H9 (cell line): ENCODE data around the gene SLC16A3. TPM values are rescaled to one million over a fixed set of nuclear protein-coding genes. Genes with fewer than 3 reads are reported as not detected.

Experiments used
- DNase-seq: peaks from one replicate; pipeline ENCODE4 v3.0.0-alpha.2; 2017
- H2AFZ ChIP-seq: one replicate; pipeline ENCODE4 v1.6.1; 2013; ENCODE audit warnings: mild to moderate bottlenecking, low read length, control low read depth, moderate library complexity
- H2AK5ac ChIP-seq: 2 replicates; pipeline ENCODE4 v1.6.1; 2013; ENCODE audit warnings: low read length, control low read depth, mixed read lengths; ENCODE audit not compliant: insufficient read length
- H2BK120ac ChIP-seq: one replicate; pipeline ENCODE4 v1.6.1; 2013; ENCODE audit warnings: low read depth, mild to moderate bottlenecking, low read length, control low read depth, inconsistent platforms; ENCODE audit not compliant: poor library complexity, severe bottlenecking
- H2BK12ac ChIP-seq: 2 replicates; pipeline ENCODE4 v1.6.1; 2013; ENCODE audit warnings: low read length, control low read depth, mixed read lengths, low read depth; ENCODE audit not compliant: insufficient read length
- H2BK15ac ChIP-seq: 2 replicates; pipeline ENCODE4 v1.6.1; 2013; ENCODE audit warnings: low read depth, low read length, control low read depth
- H2BK20ac ChIP-seq: one replicate; pipeline ENCODE4 v1.6.1; 2013; ENCODE audit warnings: low read depth, mild to moderate bottlenecking, low read length, control low read depth, inconsistent platforms; ENCODE audit not compliant: poor library complexity, severe bottlenecking
- H2BK5ac ChIP-seq: 2 replicates; pipeline ENCODE4 v1.6.1; 2013; ENCODE audit warnings: low read length, control low read depth, mixed read lengths; ENCODE audit not compliant: insufficient read length
- H3K14ac ChIP-seq: 2 replicates; pipeline ENCODE4 v1.6.1; 2013; ENCODE audit warnings: low read length, control low read depth; ENCODE audit not compliant: insufficient read depth
- H3K18ac ChIP-seq: 2 replicates; pipeline ENCODE4 v1.6.1; 2013; ENCODE audit warnings: low read depth, mild to moderate bottlenecking, mixed read lengths, low read length, control low read depth; ENCODE audit not compliant: insufficient read length
- H3K23ac ChIP-seq: 2 replicates; pipeline ENCODE4 v1.6.1; 2013; ENCODE audit warnings: low read length, control low read depth, mixed read lengths, low read depth; ENCODE audit not compliant: insufficient read length
- H3K23me2 ChIP-seq: 2 replicates; pipeline ENCODE4 v1.6.1; 2013; ENCODE audit warnings: low read depth, mild to moderate bottlenecking, mixed read lengths, low read length, control low read depth; ENCODE audit not compliant: insufficient read length, poor library complexity, severe bottlenecking
- H3K27ac ChIP-seq: 2 replicates; pipeline ENCODE4 v1.5.1; 2013; ENCODE audit warnings: low read length, control low read depth, mixed read lengths, low read depth; ENCODE audit not compliant: insufficient read length
- H3K27me3 ChIP-seq: 2 replicates; pipeline ENCODE4 v1.6.1; 2013; ENCODE audit warnings: low read length, control low read depth, inconsistent platforms; ENCODE audit not compliant: insufficient read depth
- H3K4ac ChIP-seq: 2 replicates; pipeline ENCODE4 v1.6.1; 2013; ENCODE audit warnings: low read depth, mild to moderate bottlenecking, control low read depth, inconsistent platforms, low read length, moderate library complexity
- H3K4me1 ChIP-seq: 2 replicates; pipeline ENCODE4 v1.6.1; 2013; ENCODE audit warnings: low read length, control low read depth, inconsistent platforms; ENCODE audit not compliant: insufficient read depth
- H3K4me2 ChIP-seq: 2 replicates; pipeline ENCODE4 v1.6.1; 2013; ENCODE audit warnings: low read length, control low read depth, mixed read lengths; ENCODE audit not compliant: insufficient read length, insufficient read depth
- H3K56ac ChIP-seq: 2 replicates; pipeline ENCODE4 v1.6.1; 2013; ENCODE audit warnings: low read depth, mild to moderate bottlenecking, mixed read lengths, low read length, control low read depth; ENCODE audit not compliant: insufficient read length
- H3K79me1 ChIP-seq: 2 replicates; pipeline ENCODE4 v1.6.1; 2013; ENCODE audit warnings: low read depth, mild to moderate bottlenecking, moderate library complexity, low read length, control low read depth, inconsistent platforms; ENCODE audit not compliant: insufficient read depth, poor library complexity, severe bottlenecking
- H3K79me2 ChIP-seq: 2 replicates; pipeline ENCODE4 v1.6.1; 2013; ENCODE audit warnings: low read length, control low read depth, inconsistent platforms; ENCODE audit not compliant: insufficient read depth
- H3K9ac ChIP-seq: 2 replicates; pipeline ENCODE4 v1.6.1; 2013; ENCODE audit warnings: low read length, control low read depth, mixed read lengths; ENCODE audit not compliant: insufficient read length; ENCODE audit errors: extremely low read depth
- H3K9me3 ChIP-seq: one replicate; pipeline ENCODE4 v1.6.1; 2013; ENCODE audit warnings: low read depth, low read length, inconsistent platforms; ENCODE audit not compliant: control insufficient read depth
- H3T11ph ChIP-seq: one replicate; pipeline ENCODE4 v1.6.1; 2013; ENCODE audit warnings: mild to moderate bottlenecking, low read length, control low read depth, inconsistent platforms
- H4K20me1 ChIP-seq: one replicate; pipeline ENCODE4 v1.6.1; 2013; ENCODE audit not compliant: control insufficient read depth, insufficient read length, insufficient read depth
- H4K5ac ChIP-seq: 2 replicates; pipeline ENCODE4 v1.6.1; 2013; ENCODE audit warnings: low read depth, mild to moderate bottlenecking, mixed read lengths, low read length, control low read depth; ENCODE audit not compliant: insufficient read length
- H4K8ac ChIP-seq: replicated peaks from 2 replicates; pipeline ENCODE4 v1.6.1; 2013; ENCODE audit warnings: low read length, control low read depth, mixed read lengths, low read depth; ENCODE audit not compliant: insufficient read length
- H4K91ac ChIP-seq: 2 replicates; pipeline ENCODE4 v1.6.1; 2013; ENCODE audit warnings: low read depth, mild to moderate bottlenecking, moderate library complexity, mixed read lengths, low read length, control low read depth; ENCODE audit not compliant: insufficient read length
- H3K27ac Mint-ChIP-seq, 3 experiments: 2 replicates in 2 of 3; 3 replicates in 1 of 3; pipeline ENCODE4 v1.8.0; 2020 to 2021; ENCODE audit warnings: mixed read lengths in 3 of 3, mild to moderate bottlenecking in 1 of 3, moderate library complexity in 1 of 3
- H3K27me3 Mint-ChIP-seq: 2 replicates; pipeline ENCODE4 v1.8.0; 2021; ENCODE audit warnings: low read depth, mild to moderate bottlenecking, moderate library complexity, mixed read lengths
- H3K36me3 Mint-ChIP-seq, 3 experiments: 2 replicates in 2 of 3; 3 replicates in 1 of 3; pipeline ENCODE4 v1.8.0; 2020 to 2021; ENCODE audit warnings: low read depth in 3 of 3, mixed read lengths in 3 of 3; ENCODE audit not compliant: insufficient read depth in 1 of 3
- H3K4me1 Mint-ChIP-seq, 2 experiments: 2 replicates each; pipeline ENCODE4 v1.8.0; 2020; ENCODE audit warnings: mixed read lengths in 2 of 2
- H3K4me3 Mint-ChIP-seq, 2 experiments: 2 replicates in 1 of 2; 3 replicates in 1 of 2; pipeline ENCODE4 v1.8.0; 2020 to 2021; ENCODE audit warnings: mild to moderate bottlenecking in 2 of 2, mixed read lengths in 2 of 2, moderate library complexity in 1 of 2
- H3K9me3 Mint-ChIP-seq, 2 experiments: 2 replicates in 1 of 2; 3 replicates in 1 of 2; pipeline ENCODE4 v1.8.0; 2020; ENCODE audit warnings: mild to moderate bottlenecking in 2 of 2, mixed read lengths in 2 of 2, moderate library complexity in 1 of 2
- CTCF ChIP-seq: fragments of 200-600 bp; sonication (generic); conservative IDR thresholded peaks from 3 replicates; pipeline ENCODE4 v1.8.0; 2021; ENCODE audit warnings: antibody characterized with exemption, mild to moderate bottlenecking
- WGBS: extraction: QIAGEN DNeasy Blood & Tissue Kit; methylation state at CpG from one replicate; pipeline ENCODE4 v1.1.7; 2013; ENCODE audit warnings: missing lambda C conversion rate, low lambda C conversion rate, mixed read lengths; ENCODE audit not compliant: insufficient read length; ENCODE audit errors: extremely low coverage; 5-methylcytosine and 5-hydroxymethylcytosine counted together
- total RNA-seq: library from RNA; stranded (reverse); gene quantifications from 2 replicates; pipeline ENCODE4 v1.2.1, GENCODE V29; 2021

SLC16A3 gene
- total RNA-seq, 1 experiment from 2014 or later: 28.4 TPM

- Histone ChIP-seq H2BK15ac (no peak overlapping the region), H3K23me2 (peaks cover 11% of the 10 kb centered on the region), H2AK5ac (no peak overlapping the region), H3K79me1 (no peaks in the 10 kb centered on the region), H4K20me1 (peaks cover 2% of the 10 kb centered on the region), H3K4me1 (no peaks in the 10 kb centered on the region), H3K18ac (no peak overlapping the region), H3T11ph (no peak overlapping the region), H3K4me2 (peak overlapping the region; percentile 5), H4K91ac (no peak overlapping the region), H2BK5ac (no peak overlapping the region), H3K4ac (no peak overlapping the region), H3K23ac (no peak overlapping the region), H3K9me3 (no peaks in the 10 kb centered on the region), H4K5ac (no peak overlapping the region), H3K9ac (no peak overlapping the region), H3K14ac (no peak overlapping the region), H3K56ac (no peak overlapping the region), H2BK12ac (no peak overlapping the region), H3K27me3 (peaks cover 22% of the 10 kb centered on the region; the same call in 1 of the 2 replicates), H4K8ac (no peak overlapping the region), H3K27ac (no peak overlapping the region), H2BK20ac (no peak overlapping the region), H2BK120ac (no peak overlapping the region), H2AFZ (no peak overlapping the region), H3K79me2 (no peaks in the 10 kb centered on the region)
- H3K4me3 Mint-ChIP-seq: no peak overlapping the region; a peak in 1 of 5 replicates
- peak; percentile 64 for TF ChIP-seq CTCF
- no CpG with 5 or more reads among the region's 76 CpGs for WGBS
- no peaks in the 10 kb centered on the region for H3K36me3 Mint-ChIP-seq
- H3K27ac Mint-ChIP-seq: no peak overlapping the region
- no peaks in the 10 kb centered on the region for H3K9me3 Mint-ChIP-seq
- H3K27me3 Mint-ChIP-seq: peaks cover 45% of the 10 kb centered on the region
- H3K4me1 Mint-ChIP-seq: peaks cover 2 to 11% of the 10 kb centered on the region in 2 experiments; a peak in 3 of 4 replicates
- peak; percentile 86 for DNase-seq
These were observed 1.9 kb downstream of the SLC16A3 start for GRCh38 chr17:82230609-82231311.
